Endodermal cell (in vitro differentiated cells): ENCODE measurements around the gene USP37. TPM values are rescaled to one million over a fixed set of nuclear protein-coding genes. Genes with fewer than 3 reads are reported as not detected.
A peak's percentile ranks its signal among the peaks of the same experiment; 100 is the strongest.

Experiments used
- DNase-seq: peaks from one replicate; pipeline ENCODE4 v3.0.0-alpha.2; 2017
- H3K27ac ChIP-seq: 2 replicates; pipeline ENCODE4 v1.5.1; 2013; ENCODE audit warnings: mild to moderate bottlenecking, low read depth, low read length, moderate library complexity
- H3K27me3 ChIP-seq: 2 replicates; pipeline ENCODE4 v1.6.1; 2013; ENCODE audit warnings: mild to moderate bottlenecking, low read length, moderate library complexity; ENCODE audit not compliant: insufficient read depth, control insufficient read depth, poor library complexity, severe bottlenecking
- H3K36me3 ChIP-seq: 2 replicates; pipeline ENCODE4 v1.7.0; 2013; ENCODE audit warnings: mild to moderate bottlenecking, low read length, moderate library complexity; ENCODE audit not compliant: control insufficient read depth, insufficient read depth
- H3K4me1 ChIP-seq: one replicate; pipeline ENCODE4 v1.7.0; 2013; ENCODE audit warnings: low read length; ENCODE audit not compliant: control insufficient read depth, insufficient read depth
- H3K4me3 ChIP-seq: 2 replicates; pipeline ENCODE4 v1.5.1; 2013; ENCODE audit warnings: mild to moderate bottlenecking, low read length, moderate library complexity
- H3K9ac ChIP-seq: 2 replicates; pipeline ENCODE4 v1.6.1; 2013; ENCODE audit warnings: mild to moderate bottlenecking, low read length, moderate library complexity; ENCODE audit not compliant: poor library complexity, severe bottlenecking; ENCODE audit errors: extremely low read depth
- H3K9me3 ChIP-seq: 2 replicates; pipeline ENCODE4 v1.6.1; 2013; ENCODE audit warnings: mild to moderate bottlenecking, low read length, moderate library complexity; ENCODE audit not compliant: control insufficient read depth
- H3K27ac Mint-ChIP-seq: 2 replicates; pipeline ENCODE4 v1.8.0; 2020; ENCODE audit warnings: mixed read lengths
- H3K27me3 Mint-ChIP-seq: 2 replicates; pipeline ENCODE4 v1.8.0; 2021; ENCODE audit warnings: mild to moderate bottlenecking, mixed read lengths; ENCODE audit not compliant: insufficient read depth
- H3K36me3 Mint-ChIP-seq: 2 replicates; pipeline ENCODE4 v1.8.0; 2020; ENCODE audit warnings: low read depth, mixed read lengths
- H3K4me1 Mint-ChIP-seq: 2 replicates; pipeline ENCODE4 v1.8.0; 2020; ENCODE audit warnings: mixed read lengths
- H3K4me3 Mint-ChIP-seq: 2 replicates; pipeline ENCODE4 v1.8.0; 2020; ENCODE audit warnings: mild to moderate bottlenecking, moderate library complexity, mixed read lengths
- H3K9me3 Mint-ChIP-seq: 2 replicates; pipeline ENCODE4 v1.8.0; 2020; ENCODE audit warnings: mild to moderate bottlenecking, mixed read lengths
- CTCF ChIP-seq: fragments of 200-600 bp; sonication (generic); conservative IDR thresholded peaks from 2 replicates; pipeline ENCODE4 v1.5.0; 2021; ENCODE audit warnings: antibody characterized with exemption, mild to moderate bottlenecking
- WGBS, 2 experiments: methylation state at CpG; one replicate each; pipeline versions ENCODE4 v1.1.5 to v1.1.7; 2013; ENCODE audit warnings: missing lambda C conversion rate in 2 of 2, mixed read lengths in 1 of 2; ENCODE audit not compliant: insufficient coverage in 1 of 2, insufficient read length in 1 of 2; 5-methylcytosine and 5-hydroxymethylcytosine counted together
- total RNA-seq, 2 donors: library from RNA; stranded (reverse); fragmentation: NEBNext Ultra II Directional in 1 of 2; extraction: Animal tissue kit (Norgen Biotek cat#: 25700) in 1 of 2; gene quantifications; 2 replicates in 1 of 2; 3 replicates in 1 of 2; pipeline ENCODE4 v1.2.1, GENCODE V29; 2021

Gene USP37
- total RNA-seq, 2 donors from 2014 or later: 23.2 to 24.0 TPM

GRCh38 chr2:218607436-218608115 is 39.4 kb upstream of the USP37 start, which contains the start of gene PLCD4:
Gene PLCD4 (plus strand): TSS chr2:218607899. CDS start chr2:218615740, 7,841 bp downstream.
- no peak for TF ChIP-seq CTCF
- peaks cover 2% of the 10 kb centered on the region for H3K4me1 Mint-ChIP-seq
- H3K9me3 ChIP-seq: no peaks in the 10 kb centered on the region
- no peaks in the 10 kb centered on the region for H3K27me3 ChIP-seq
- no peaks in the 10 kb centered on the region for H3K4me1 ChIP-seq
- no peaks in the 10 kb centered on the region for H3K36me3 Mint-ChIP-seq
- H3K27ac Mint-ChIP-seq: no peak within 1 kb of the TSS
- H3K9me3 Mint-ChIP-seq: no peaks in the 10 kb centered on the region
- H3K27me3 Mint-ChIP-seq: peaks cover 12% of the 10 kb centered on the region
- peak; percentile 68 for DNase-seq
- H3K27ac ChIP-seq: peak within 1 kb of the TSS; percentile 41
- no peaks in the 10 kb centered on the region for H3K36me3 ChIP-seq
- no peak within 1 kb of the TSS for H3K4me3 Mint-ChIP-seq
- no peak within 1 kb of the TSS for H3K4me3 ChIP-seq
- WGBS, 2 experiments: 58 to 65% methylated on average over 6 to 8 of the region's 8 CpGs
- H3K9ac ChIP-seq: no peak within 1 kb of the TSS

GRCh38 chr2:218605432-218605831 is 37.3 kb upstream of the USP37 start:
- peaks cover 2% of the 10 kb centered on the region for H3K4me1 Mint-ChIP-seq
- H3K36me3 ChIP-seq: no peaks in the 10 kb centered on the region
- DNase-seq: no peak
- H3K9ac ChIP-seq: no peak overlapping the region
- H3K9me3 Mint-ChIP-seq: no peaks in the 10 kb centered on the region
- H3K27ac ChIP-seq: no peak overlapping the region
- H3K27me3 Mint-ChIP-seq: peaks cover 6% of the 10 kb centered on the region
- no peaks in the 10 kb centered on the region for H3K27me3 ChIP-seq
- no peak for TF ChIP-seq CTCF
- H3K4me3 ChIP-seq: no peak overlapping the region
- 93 to 100% methylated on average over 2 of the region's 2 CpGs for WGBS, 2 experiments
- H3K9me3 ChIP-seq: no peaks in the 10 kb centered on the region
- H3K27ac Mint-ChIP-seq: no peak overlapping the region
- no peak overlapping the region for H3K4me3 Mint-ChIP-seq
- H3K4me1 ChIP-seq: no peaks in the 10 kb centered on the region
- H3K36me3 Mint-ChIP-seq: no peaks in the 10 kb centered on the region

- Mint-ChIP-seq H3K4me3 (no peak overlapping the region), H3K36me3 (peaks cover 77% of the 10 kb centered on the region), H3K4me1 (no peaks in the 10 kb centered on the region), H3K27ac (no peak overlapping the region), H3K9me3 (no peaks in the 10 kb centered on the region), H3K27me3 (no peaks in the 10 kb centered on the region)
- no peaks in the 10 kb centered on the region for H3K4me1 ChIP-seq
- no peaks in the 10 kb centered on the region for H3K9me3 ChIP-seq
- H3K27me3 ChIP-seq: no peaks in the 10 kb centered on the region
- no CpG with 5 or more reads among the region's 1 CpG for WGBS, 2 experiments
- H3K9ac ChIP-seq: no peak overlapping the region
- H3K4me3 ChIP-seq: no peak overlapping the region
- no peak for DNase-seq
- H3K36me3 ChIP-seq: peaks cover 87% of the 10 kb centered on the region
- H3K27ac ChIP-seq: no peak overlapping the region
- TF ChIP-seq CTCF: no peak
Observed at GRCh38 chr2:218585541-218585940, 17.4 kb upstream of the USP37 start.
